HFF-Myc (cell line): ENCODE data around the gene ZNF474.

Experiments used
- DNase-seq: peaks from one replicate; pipeline ENCODE4 v3.0.0-alpha.2; 2011; ENCODE audit warnings: low read depth; ENCODE audit errors: extremely low read depth
- H3K4me3 ChIP-seq: replicated peaks from 2 replicates; pipeline ENCODE4 v1.5.1; 2011; ENCODE audit warnings: low read depth, mild to moderate bottlenecking, control low read depth, low read length
- TF ChIP-seq, protein P1 (sequence below): IDR thresholded peaks from 2 replicates; pipeline ENCODE4 v1.5.1; 2012; ENCODE audit warnings: mild to moderate bottlenecking, low read depth, low read length, control low read depth; ENCODE audit errors: missing control alignments

Gene ZNF474

GRCh38 chr5:122126177-122126755, 3.1 kb upstream of the ZNF474 start:
- TF ChIP-seq, protein P1, sequence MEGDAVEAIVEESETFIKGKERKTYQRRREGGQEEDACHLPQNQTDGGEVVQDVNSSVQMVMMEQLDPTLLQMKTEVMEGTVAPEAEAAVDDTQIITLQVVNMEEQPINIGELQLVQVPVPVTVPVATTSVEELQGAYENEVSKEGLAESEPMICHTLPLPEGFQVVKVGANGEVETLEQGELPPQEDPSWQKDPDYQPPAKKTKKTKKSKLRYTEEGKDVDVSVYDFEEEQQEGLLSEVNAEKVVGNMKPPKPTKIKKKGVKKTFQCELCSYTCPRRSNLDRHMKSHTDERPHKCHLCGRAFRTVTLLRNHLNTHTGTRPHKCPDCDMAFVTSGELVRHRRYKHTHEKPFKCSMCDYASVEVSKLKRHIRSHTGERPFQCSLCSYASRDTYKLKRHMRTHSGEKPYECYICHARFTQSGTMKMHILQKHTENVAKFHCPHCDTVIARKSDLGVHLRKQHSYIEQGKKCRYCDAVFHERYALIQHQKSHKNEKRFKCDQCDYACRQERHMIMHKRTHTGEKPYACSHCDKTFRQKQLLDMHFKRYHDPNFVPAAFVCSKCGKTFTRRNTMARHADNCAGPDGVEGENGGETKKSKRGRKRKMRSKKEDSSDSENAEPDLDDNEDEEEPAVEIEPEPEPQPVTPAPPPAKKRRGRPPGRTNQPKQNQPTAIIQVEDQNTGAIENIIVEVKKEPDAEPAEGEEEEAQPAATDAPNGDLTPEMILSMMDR = no peak
- no peak overlapping the region for H3K4me3 ChIP-seq
- DNase-seq = no peak

DNA sequence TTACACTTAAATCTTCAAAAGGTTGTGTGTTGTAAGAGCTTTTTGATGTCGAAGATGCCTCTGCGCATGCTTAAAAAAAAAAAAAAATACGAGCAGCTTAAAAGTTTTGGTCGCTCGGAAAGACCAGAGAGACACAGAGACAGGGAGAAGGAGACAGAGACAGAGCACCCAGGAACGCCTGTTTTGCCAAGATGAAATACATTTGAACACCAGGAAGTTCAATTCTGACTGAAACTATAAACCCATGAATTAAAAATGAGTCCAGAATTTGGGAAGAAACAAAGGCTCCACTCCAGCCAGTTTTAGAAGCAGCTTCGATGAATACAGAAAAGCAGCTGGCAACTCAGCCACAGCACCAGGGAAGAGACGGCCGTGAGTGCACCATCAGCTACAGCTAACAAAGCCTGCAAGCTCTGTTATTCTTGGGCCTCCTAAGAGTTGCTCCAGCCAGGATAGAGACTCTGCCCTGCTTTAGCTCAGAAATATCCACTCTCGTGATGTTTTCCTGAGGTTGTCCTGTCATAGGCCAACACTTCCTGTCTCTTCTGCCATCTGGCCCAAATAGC, 2.5 kb upstream of the ZNF474 start:
- peak overlapping the region; percentile 24 for H3K4me3 ChIP-seq
- no peak for DNase-seq
- TF ChIP-seq, protein P1 = no peak

DNA sequence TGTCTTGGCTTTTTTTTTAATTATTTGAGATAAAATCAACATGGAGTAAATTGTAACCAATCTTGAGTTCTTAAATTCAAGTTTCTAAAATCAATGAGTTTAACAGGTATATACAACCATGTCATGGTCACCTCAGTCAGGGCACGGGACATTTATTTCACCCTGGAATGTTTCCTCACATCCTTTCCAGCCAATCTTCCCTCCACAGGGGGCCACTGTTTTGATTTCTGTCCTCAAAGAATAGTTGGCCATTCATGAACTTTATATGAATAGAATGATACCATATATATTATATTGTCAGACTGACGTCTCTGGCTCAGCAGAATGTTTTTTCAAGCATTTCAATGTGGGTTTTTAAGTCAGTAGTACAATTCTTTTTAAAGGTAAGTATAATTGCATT, 806 bp downstream of the ZNF474 start:
- no peak overlapping the region for H3K4me3 ChIP-seq
- DNase-seq = no peak
- TF ChIP-seq, protein P1 = no peak

DNA sequence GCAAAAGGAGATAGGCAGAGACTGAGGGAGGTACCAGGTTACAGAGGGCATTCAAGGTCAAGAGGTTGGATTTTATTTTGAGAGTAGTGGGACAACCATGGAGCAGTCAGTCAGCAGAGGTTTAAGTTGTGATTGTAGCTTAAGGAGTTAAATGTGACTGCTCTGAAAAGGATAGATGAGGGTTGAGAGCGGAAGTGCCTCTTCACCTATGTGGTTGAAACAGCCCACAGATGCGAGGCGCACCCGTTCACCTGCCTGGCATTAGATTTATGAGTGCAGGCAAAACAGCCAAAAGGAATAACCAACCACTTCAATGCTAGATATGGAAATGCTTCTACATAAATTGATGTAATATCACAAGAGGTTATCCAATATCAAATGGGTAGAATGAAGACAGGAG, 8.4 kb downstream of the ZNF474 start:
- TF ChIP-seq, protein P1 = no peak
- DNase-seq = no peak

GRCh38 chr5:122138356-122138755, 9.0 kb downstream of the ZNF474 start:
- no peak for DNase-seq
- TF ChIP-seq, protein P1 = no peak
- no peak overlapping the region for H3K4me3 ChIP-seq

More for the DNA sequence above, 8.4 kb downstream of the ZNF474 start:
- no peak overlapping the region for H3K4me3 ChIP-seq

- DNase-seq = no peak
- no peak overlapping the region for H3K4me3 ChIP-seq
- TF ChIP-seq, protein P1 = no peak
Measured at GRCh38 chr5:122140900-122141299, 11.6 kb downstream of the ZNF474 start.

GRCh38 chr5:122141751-122142150, 12.4 kb downstream of the ZNF474 start:
- no peak for DNase-seq
- TF ChIP-seq, protein P1 = no peak
- no peak overlapping the region for H3K4me3 ChIP-seq
